ENCODE results near the gene ADGRG2.
"Not testable (repeated sequence)": the region's sequence is repeated elsewhere in the genome, so short reads cannot be mapped to it uniquely, and the experiment has no call there.

ADGRG2 gene

GRCh38 chrX:19075754-19076153 lies 46.5 kb downstream of the ADGRG2 start:
- DNase-seq, result peak; percentile 39

GRCh38 chrX:19072372-19072771 lies 49.9 kb downstream of the ADGRG2 start:
- no peak for DNase-seq

GRCh38 chrX:19070555-19070994 lies 51.7 kb downstream of the ADGRG2 start:
- DNase-seq, result no peak

GRCh38 chrX:19066987-19067386 lies 55.3 kb downstream of the ADGRG2 start:
- DNase-seq, result not testable (repeated sequence)

- DNase-seq, result no peak
These were observed 56.7 kb downstream of the ADGRG2 start for GRCh38 chrX:19065535-19065934.

- no peak for DNase-seq
These were observed 58.1 kb downstream of the ADGRG2 start for GRCh38 chrX:19064175-19064574.

GRCh38 chrX:19063030-19063429 lies 59.2 kb downstream of the ADGRG2 start:
- no peak for DNase-seq

- no peak for DNase-seq
These were observed 63.2 kb downstream of the ADGRG2 start for GRCh38 chrX:19059067-19059466.

- no peak for DNase-seq
These were observed 64.4 kb downstream of the ADGRG2 start for GRCh38 chrX:19057856-19058255.

GRCh38 chrX:19049110-19049509 lies 73.2 kb downstream of the ADGRG2 start:
- DNase-seq, result no peak

GRCh38 chrX:19046343-19047215 lies 75.7 kb downstream of the ADGRG2 start:
- no peak for DNase-seq

GRCh38 chrX:19040373-19040772 lies 81.9 kb downstream of the ADGRG2 start:
- no peak for DNase-seq

- DNase-seq, result no peak
These were observed 88.2 kb downstream of the ADGRG2 start for GRCh38 chrX:19034025-19034424.

- no peak for DNase-seq
These were observed 91.5 kb downstream of the ADGRG2 start for GRCh38 chrX:19030805-19031204.

GRCh38 chrX:19028560-19028959 lies 93.7 kb downstream of the ADGRG2 start:
- no peak for DNase-seq

- no peak for DNase-seq
These were observed 97.9 kb downstream of the ADGRG2 start for GRCh38 chrX:19024366-19024765.

GRCh38 chrX:19019996-19020395 lies 102.3 kb downstream of the ADGRG2 start:
- DNase-seq, result no peak

GRCh38 chrX:19017271-19017670 lies 105.0 kb downstream of the ADGRG2 start:
- no peak for DNase-seq

GRCh38 chrX:19016614-19017013 lies 105.7 kb downstream of the ADGRG2 start:
- not testable (repeated sequence) for DNase-seq

- DNase-seq, result no peak
These were observed 114.4 kb downstream of the ADGRG2 start for GRCh38 chrX:19007868-19008267.

GRCh38 chrX:19007011-19007410 lies 115.3 kb downstream of the ADGRG2 start:
- no peak for DNase-seq

- DNase-seq, result no peak
These were observed 116.4 kb downstream of the ADGRG2 start for GRCh38 chrX:19005909-19006308.

GRCh38 chrX:19003756-19004155 lies 118.5 kb downstream of the ADGRG2 start:
- no peak for DNase-seq

GRCh38 chrX:18998653-18999052 lies 123.6 kb downstream of the ADGRG2 start:
- no peak for DNase-seq

GRCh38 chrX:18997916-18998315 lies 124.4 kb downstream of the ADGRG2 start:
- no peak for DNase-seq
